T-helper 1 cell treated with Interleukin-12 subunit alpha and Interleukin-12 subunit beta and Interleukin-4 antibody, amounts not matched to agents 30 ng/mL and 1 ng/mL, for 36 hours (primary cell): Measurements from ENCODE around the gene PDE11A. TPM values are rescaled to one million over a fixed set of nuclear protein-coding genes. Genes with fewer than 3 reads are reported as not detected.

ENCODE experiments used
- intact Hi-C: fragments of 100-400 bp; cut with micrococcal nuclease; formaldehyde crosslinking; loops from one replicate; pipeline ENCODE4 v1.15.1; 2024
- total RNA-seq: library from RNA; stranded (reverse); gene quantifications from 2 replicates; pipeline ENCODE4 v1.2.3, GENCODE V29; 2022

The PDE11A gene
- total RNA-seq, 1 donor from 2014 or later = not detected

DNA sequence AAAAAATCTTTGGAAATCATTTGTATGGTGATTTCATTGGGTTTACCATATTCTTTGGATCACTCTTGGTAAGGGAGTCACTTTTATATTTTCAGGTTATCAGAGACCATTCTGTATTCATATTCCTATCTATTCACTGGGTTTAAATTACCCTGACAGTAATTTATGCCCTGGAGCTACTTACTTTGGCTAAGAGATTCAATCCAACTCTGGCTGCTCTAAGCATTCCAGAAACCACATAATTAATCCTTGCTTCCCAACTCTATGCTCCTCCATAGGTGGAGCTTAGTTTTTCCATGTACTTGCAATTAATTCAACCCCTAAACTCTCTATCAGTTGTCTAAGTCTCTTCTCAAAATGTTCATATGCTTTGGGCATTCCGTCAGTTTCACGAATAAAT is 343.7 kb downstream of the PDE11A start:
- intact Hi-C loops = no loop called here

DNA sequence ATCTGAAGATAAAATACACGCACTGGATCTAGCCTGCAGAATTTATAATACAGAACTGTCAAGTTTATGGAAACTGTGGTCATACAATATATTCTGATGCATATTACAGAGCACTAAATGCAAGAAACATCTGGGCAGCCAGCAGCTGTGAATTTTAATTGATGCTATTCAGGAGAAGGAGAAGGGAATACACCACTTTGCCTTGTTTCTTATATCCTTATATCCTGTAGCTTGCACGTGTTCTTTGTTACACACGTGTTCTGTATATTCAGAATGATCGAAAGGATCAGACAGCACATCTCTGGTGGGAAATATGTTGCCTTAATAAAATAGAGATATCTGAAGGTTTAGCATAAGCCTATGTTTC is 344.2 kb downstream of the PDE11A start:
- intact Hi-C loops = no loop called here

DNA sequence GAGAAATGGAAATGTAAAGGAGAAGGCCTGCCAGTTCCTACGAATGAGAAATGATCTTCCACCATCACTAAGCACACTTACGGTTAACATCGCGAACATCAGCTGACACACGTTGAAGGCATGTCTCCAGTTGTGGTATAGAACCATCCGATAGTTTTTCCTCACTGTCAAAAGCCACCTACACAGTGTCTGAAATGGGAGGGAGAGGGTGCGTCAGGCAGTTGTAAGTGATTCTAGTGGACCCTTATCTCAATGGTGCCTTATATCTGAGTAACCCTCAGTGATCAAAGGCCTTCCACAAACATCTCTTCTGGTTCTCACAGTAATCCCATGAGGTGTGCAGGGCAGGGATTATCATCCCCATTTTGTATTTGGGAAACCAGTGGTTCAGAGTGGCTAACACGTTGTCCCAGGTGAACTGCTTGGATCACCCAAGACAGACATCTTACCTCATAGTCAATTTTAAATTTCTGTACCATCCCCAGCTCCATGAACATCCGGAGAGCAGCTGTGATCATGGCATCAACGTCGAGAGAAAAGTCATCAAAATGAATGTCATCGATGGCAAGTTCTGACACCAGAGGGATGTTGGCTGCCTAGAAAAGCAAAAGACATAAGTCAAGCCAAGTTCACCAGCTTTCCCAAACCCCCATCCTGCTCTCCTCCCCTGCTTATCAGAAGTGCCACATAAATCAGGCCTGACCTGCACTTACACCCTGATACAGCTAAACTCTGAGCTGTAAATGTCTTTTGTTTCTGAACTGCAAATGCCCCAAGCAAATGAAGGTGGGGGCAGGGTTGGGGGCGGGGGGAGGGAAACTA is 344.8 kb downstream of the PDE11A start:
- intact Hi-C loops = no loop called here

DNA sequence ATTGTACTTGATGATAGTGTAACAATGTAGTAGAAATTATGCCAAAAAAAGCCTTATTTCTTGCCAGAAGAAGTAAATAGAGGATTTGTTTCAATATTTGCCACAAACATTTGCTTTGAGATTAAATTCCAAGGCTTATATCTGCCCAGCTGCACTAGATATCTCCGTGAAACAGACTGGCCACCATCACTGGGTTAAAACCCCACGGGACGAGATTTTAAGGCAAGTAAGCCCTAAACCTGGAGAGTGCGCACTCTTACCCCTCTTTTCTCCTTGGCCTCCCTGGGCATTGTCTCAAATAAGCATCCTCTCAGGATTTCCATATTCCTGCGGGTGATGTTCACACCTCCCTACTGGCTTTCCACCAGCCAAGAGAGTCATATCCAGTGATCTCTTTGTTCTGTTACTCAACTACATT is 345.6 kb downstream of the PDE11A start:
- intact Hi-C loops = no loop called here

DNA sequence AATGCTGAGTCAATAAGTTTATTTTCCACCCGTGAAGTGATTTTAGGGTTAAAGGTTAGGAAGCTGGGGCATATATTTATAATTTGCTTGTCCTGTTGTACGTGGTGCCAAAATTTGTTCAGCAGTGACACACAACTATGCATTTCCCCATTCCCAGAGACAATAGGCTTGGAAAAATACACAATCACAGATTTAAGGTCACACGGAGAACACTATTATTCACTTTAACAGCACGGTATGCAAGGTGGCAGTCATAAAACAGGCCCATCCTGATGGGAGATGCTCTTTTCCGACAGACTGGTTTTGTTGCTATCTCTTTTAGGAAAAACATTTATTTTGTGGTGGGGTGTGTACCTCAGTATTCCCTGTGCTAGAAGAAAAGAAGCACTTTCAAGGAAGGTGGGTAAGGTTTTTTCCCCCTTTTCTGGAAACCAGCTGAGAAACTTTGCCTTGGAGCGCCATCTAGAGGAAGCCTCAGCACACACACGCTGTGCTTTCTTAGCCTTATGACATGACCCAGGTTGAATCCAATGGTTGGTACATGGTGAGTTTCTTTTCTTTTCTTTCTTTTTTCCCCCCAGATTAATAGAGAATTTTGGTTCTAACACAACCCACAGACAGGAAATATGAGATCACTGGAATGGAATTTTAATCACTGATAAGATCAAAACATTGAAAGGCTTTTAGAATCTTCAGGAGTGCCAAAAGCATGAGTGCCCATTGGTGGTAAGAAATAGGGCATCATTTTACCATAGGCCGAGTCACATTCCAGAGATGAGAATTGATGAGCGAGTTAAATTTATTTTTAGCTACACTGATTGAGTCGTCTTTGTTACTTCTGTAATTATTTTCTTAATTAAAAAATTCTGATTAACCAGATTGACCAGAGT is 347.9 kb downstream of the PDE11A start:
- intact Hi-C loops = loop anchor here (1.0 to 5.0 kb wide), 8 partner anchors 38 to 1597 kb away; partner anchors contain the start of gene HOXD8

DNA sequence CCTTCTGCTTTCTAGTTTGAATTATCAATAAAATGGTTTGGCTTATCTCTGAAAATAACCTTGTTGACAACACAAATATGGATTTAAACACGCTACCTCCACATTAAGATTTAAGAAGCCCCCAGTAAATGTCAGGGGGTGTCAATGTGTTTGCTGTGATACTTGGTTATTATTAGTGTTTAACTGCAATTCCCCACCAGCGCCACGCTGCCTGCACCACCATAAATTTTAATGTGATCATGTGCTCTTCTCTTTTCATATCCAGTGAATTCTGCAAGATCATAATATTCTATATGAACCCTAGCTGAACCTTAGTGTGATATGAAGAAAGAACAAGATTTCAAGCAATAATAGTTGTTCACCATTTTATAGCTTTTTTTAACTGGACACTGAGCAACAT is 349.3 kb downstream of the PDE11A start:
- intact Hi-C loops = loop anchor here (5.0 kb wide), 2 partner anchors 576 to 1596 kb away; partner anchors contain the start of gene HOXD8

DNA sequence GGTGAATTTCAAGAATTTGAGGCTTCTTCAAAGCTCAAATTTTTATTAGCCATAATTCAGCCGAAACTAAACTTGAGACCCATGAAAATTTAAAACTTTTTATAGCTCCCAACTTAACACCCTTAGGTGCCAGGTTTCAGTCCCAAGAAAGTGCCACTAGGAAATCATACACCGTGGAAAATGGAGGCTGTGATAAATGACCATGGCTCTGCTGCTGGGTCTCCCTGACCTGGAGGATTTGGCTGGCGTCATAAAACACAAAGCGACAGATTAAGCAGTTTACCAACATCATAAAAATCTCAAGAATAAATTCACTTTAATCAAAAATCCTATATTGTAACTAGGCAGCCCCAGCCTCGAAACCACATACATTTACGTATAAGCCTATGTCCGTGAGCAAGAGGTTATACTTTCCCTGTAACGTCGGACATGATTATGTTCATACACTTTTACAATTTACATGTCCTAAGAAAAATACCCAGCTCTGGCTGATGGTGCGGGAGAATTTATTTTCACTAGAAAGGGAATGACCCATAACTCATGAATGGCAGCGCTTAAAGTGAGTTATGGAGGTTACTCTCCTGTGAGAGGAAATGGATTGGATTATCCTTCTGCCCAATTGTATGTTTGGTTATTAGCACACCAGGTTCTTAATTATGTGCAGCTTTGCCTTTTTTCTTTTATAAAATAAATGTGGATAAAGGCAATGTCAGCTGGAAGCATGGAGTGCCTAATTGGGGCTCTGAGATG is 350.6 kb downstream of the PDE11A start:
- intact Hi-C loops = loop anchor here (5.0 kb wide), 2 partner anchors 575 to 1595 kb away; partner anchors contain the start of gene HOXD8

DNA sequence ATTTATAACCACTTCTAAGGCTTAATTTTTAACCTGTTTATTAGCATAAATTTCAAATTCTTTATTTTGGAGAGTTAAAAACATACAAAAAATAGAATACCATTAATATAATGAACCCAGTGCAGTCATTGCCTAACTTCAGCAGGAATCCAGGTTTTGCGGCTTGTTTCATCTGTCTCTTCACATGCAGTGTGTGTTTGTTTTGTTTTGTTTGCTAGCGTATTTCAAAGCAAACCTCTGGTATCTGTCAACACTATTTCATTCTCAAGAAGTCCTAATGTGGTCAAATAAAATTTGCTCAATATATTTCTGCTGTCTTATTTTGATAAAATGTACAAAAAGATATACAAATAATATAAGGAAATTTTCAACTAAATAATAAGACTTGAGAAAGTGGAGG is 351.5 kb downstream of the PDE11A start:
- intact Hi-C loops = loop anchor here (5.0 kb wide), 2 partner anchors 574 to 1594 kb away; partner anchors contain the start of gene HOXD8

DNA sequence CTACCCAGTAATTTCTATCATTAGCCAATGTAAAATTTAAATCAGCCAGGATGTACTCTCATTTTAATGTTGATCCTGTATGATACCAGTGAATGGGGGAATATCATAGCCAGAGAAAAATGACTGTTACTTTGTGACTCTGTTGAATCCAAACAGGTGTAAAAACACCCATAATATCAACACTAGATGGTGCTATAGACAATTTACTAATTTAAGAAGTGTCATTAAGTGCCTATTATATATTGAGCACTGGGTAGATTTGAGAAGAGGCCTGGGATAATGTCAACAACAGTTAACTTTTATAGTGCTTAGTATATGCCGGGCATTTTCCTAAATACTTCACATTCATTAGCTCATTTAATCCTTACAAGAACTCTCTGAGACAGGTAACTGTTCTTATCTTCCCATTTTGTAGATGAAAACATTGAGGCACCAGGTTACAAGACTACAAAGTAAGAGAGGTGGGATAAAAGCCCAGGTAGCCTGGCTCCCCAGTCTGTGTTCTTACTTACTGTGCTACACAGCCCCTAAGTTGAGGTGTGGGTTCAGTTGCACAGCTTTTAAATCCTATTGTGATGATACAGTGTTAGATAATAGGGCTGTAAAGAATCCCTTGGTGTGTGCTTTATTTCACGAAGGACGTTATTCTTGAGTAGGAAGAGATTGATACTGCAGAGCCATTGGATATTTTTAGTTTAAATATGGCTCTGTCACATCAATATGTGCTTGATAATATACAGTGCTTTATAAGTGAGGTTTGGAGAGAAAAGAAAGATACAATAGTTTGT is 354.6 kb downstream of the PDE11A start:
- intact Hi-C loops = no loop called here

DNA sequence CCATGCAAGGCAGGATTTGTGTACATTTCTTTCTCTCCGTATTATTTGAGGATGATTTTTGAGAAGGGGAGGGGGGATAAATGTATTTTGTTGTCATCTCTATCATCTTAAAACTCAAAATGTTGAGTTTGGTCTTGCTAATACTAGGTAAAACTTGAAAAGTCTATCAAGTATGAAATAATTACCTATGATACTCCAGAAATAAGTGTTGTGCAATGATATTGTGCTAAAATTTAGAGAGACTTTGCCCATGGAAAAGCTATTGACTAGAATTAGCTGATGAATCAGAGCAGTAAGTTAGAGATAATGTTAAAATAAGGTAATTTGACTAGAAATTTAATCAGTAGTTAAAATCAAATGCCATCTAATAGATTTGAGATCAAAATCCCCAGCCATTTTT is 356.1 kb downstream of the PDE11A start:
- intact Hi-C loops = no loop called here

DNA sequence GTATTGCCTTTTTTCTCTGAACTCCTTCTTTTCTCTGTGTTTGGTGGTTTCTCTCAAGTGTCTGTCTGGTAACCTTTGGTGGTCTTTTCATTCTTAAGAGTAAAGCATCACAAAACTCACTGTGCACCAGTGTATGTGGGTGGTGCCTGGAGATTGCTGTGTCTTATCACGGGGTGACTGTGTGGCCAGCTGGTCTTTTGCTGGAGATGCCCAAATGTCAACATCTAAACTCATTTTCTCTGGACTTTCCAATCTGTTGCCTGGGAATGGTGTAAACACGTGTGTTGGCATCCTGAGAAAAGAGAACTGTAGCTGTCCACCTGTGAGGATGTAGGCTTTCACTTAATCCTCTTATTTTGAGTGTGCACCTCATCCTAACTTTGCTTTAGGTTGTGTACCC is 356.8 kb downstream of the PDE11A start:
- intact Hi-C loops = no loop called here

DNA sequence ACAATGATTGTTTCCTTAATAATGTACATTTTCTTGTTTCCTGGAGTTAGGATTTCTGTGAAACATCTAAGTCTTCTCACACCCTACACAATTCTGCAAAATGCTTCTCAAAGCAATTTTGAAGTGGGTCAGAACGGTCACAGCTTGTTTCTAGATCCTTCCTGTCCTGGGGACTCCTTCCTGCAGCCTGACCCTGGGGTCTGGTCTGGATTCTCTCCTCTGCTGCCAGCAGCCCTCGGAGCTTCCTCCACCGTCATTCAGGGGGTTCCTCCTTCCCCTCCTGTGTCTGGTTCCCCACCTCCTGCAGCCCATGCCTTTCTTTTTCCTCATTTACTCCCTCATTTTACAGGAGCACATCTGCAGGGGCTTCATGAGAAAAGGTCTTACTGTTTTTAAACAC is 357.9 kb downstream of the PDE11A start:
- intact Hi-C loops = no loop called here

DNA sequence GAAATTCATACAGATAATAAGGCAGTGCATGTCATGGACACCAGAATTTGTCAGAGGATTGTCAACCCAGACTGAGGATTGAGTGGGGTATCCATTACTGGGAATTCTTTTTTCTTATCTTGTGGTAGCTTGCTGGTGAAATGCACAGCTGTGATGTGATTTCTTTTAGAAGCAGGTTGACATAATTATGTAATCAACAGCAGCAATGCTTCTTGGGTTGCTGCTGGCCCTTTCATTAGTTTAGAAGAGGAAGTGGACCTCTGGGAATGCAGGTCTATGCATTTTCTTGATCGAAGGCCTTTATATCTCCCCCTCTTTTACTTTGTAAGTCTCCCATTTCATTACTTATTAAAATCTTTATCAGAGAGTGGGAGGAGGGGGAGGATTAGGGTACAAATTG is 360.1 kb downstream of the PDE11A start:
- intact Hi-C loops = no loop called here

DNA sequence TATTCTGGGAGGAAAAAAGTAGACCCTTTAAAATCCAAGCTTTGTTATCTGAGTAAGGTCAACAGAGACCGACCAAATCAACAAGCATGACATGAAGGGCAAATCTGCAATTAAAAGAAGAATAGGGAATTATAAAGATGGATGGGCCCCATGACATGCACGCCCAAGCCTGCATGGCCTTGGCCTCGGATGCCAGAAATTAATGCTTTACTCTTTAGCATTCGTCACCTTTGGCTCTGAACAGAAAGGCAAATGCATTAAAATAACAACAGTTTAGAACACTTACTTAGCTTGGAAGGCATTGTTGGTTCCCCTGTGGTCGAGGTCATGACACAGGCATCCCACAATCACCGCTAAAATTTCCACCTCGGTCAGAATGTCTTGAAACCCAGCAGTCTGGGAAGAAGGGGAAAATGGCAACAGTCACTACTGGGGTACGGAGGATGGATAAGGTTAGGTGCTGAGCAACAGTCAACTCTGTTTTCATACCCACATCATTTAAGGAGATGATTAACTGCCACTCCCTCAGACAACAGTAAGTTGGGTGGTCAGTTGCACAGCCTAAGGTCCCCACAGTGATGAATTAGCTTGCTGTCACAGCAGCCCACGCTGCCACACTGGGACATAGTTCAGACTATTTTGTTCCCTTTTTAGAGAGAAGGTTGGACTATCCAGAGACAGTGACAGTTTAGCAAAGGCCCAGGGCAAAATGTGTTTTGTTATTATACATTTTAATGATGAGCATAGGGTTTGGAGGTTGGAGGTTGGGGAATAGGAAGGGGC is 360.9 kb downstream of the PDE11A start:
- intact Hi-C loops = no loop called here

DNA sequence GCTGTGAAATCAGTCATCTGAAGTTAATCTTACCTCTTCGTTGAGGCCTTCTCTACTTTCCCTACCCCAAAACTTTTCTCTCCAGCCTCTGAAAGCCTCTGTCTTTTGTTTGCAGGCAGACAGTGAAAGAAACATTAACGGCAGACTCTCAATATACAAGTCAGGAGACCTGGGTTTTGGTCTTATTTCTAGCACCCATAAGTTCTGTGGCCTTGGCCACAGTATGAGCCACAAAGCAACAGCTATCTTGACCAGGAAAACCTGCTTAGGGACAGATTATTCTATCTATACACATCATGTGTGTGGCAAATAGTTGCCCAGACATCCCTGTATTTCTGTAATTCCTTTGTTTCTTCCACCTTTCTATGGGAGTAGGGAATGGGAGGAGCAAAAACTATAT is 361.7 kb downstream of the PDE11A start:
- intact Hi-C loops = no loop called here

DNA sequence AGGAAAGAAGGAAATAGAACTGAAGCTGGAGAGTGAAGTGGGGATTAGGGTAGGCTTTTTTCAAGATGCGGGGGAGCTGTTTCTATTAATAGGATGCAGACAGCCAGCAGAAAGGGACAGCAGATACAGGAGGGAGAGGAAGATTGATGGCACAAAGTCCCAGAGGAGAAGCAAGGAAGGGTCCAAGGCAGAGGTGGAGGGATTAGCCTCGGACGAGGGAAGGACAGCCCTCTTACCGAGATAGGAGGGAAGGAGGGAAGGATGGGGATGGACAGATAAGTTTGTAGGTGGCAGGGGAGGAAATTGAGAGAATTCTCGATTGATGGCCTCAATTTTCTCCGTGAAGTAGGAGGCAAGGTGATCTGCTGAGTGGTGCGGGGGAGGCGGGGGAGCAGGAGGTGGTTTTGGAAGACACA is 362.6 kb downstream of the PDE11A start:
- intact Hi-C loops = no loop called here

DNA sequence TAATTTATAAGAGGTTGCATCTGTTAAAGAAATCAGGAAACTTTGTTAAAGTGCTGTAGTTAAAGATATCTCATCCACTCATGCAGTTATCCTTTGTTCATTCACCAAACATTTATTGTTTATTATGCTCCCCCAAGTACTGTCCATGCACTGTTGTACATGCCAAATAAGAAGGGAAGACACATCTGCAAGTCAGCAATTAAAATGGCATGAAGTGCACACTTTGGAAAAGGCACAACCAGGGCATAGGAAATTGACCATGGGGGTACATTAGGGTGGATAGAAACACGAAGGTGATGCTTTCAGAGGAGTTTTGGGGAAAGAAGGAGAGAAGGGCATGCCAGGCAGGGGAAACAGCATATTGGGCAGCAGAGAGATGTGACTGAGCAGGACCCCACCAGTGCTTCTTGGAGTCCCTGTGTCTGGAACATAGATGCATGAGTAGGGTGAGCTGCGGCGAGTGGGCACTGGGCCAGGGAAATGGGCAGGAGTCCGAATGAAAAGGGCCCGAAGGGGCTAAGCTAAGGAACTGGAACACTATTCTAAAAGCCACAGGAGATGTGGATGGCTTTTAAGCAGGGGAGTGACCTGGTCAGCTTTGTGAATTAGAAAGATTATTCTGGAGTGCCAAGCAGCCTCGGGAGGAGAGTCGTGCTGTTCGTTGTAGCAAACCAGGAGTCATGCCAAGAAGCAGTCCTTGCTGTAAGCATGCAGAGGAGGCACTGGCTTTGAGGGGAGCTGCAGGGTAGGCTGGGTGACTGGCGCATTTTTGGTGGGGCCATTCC is 363.7 kb downstream of the PDE11A start:
- intact Hi-C loops = no loop called here

DNA sequence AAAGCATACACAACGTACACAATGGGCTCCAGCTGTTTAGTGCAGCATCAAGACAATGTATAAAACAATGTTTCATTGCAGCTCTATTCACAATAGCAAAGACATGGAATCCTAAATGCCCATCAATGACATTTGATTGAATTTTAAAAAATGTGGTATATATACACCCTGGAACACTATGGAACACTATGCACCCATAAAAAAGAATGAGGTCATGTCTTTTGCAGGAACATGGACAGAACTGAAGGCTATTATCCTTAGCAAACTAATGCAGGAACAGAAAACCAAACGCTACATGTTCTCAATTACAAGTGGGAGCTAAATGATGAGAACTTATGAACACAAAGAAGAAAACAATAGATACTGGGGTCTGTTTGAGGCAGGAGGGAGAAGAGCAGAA is 364.5 kb downstream of the PDE11A start:
- intact Hi-C loops = no loop called here
